NCI-H748 treated with DMSO at 0.1 percent for 48 hours (cell line): ENCODE results near the gene C1QTNF9B.

ENCODE experiments used
- DNase-seq: peaks from one replicate; lab custom pipeline; 2025; lab: John Stamatoyannopoulos, UW

Gene C1QTNF9B

DNA sequence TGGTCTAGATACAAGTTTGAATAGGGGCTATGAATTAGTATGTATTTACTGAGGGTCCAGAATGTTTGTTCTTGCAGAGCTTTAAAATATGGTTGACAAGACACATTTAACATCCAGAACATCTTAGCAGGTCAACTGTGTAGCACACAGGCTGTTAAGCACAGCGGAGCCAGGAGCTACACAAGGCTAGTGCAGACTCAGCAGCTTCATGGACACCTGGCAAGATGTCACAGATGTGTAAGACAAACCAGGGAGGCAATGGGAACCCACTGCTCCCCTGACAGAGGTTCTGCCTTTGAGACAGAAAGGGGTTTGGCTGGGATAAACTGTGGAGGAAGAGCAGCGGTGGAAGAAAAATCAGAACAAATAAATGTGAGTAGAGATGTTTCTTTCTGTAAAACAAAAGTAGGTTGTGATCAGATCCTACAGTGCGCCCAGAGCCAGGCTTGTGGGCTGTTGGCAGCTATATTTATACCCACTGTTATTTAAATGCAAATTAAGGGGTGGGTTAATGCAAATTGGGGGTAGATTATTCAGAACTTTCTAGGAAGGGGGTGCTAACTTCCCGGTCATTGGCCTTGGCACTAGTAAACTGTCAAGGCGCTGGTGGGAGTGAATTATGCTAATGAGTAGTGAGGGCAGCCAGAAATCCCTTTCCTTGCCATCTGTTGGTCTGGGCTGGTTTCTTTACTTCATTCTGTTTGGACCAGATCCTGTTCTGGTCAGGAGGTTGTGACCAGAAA lies 41.1 kb downstream of the C1QTNF9B start:
- DNase-seq: no peak

DNA sequence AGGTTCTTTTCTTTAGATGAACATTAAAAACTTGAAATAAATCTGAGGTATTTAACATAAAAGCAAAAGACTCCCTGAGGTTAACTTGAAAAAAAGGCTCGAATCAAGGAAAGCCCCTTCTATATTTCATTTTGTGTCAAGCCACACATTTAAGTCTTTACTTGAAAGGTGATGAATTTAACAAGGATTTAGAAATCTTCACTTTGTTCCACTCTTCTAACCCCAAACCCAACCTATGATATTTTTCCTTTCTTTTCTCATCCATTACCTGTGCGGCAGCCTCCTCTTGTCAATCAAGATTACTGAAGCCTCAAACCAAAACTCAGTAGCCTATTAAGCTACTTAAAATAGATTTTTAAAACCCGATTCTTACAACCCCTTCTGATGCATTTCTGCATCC lies 41.9 kb downstream of the C1QTNF9B start:
- no peak for DNase-seq

DNA sequence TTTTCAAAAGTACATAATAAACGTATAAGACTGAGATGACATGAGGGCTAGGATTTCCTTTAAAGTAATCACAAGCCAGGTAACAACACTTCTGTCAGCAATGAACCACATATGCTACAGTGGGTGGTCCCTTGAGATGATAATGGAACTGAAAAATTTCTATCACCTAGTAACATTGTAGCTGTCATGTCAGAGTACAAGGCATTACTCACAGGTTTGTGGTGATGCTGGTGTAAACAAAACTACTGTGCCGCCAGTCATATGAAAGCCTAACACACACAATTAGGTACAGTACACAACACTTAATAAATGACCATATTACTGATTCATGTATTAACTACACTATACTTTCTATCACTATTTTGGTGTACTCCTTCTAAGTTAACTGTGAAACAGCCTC lies 45.0 kb downstream of the C1QTNF9B start:
- no peak for DNase-seq

DNA sequence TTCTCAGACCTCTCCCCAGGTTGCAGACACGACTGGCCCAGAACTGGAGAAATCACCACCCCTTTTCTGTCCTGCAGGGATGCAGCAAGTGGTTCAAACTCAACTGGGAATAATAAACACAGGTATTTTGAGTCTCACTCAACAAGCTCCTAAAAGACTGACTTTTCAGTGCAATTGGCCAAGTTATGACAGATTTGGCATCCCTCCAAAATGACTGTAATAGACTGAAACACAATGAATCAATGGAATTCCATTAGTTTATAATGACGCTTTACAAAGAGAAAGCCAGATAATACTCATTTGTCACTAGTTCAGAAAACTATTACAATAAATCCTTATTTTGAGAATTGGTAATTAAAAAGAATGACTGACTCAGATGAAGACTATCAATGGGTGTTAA lies 46.2 kb downstream of the C1QTNF9B start:
- DNase-seq: no peak

DNA sequence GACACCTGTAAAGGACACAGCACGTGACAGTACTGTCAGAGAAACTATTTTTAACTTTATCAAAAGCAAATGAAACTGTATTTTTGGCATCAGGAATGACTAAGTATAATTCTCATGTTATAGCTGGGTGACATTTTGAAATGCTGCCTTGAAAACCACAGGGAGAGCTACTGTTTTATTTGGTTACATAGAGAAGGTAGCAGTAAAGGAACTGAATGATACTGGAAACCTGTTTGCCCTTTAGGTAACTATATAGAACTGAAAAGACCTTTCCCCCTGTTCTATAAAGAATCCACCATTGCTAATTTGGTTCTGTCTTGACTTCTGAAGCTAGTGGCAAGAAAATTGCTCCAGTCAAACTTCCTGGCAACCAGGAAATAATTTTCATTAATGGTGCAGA lies 47.2 kb downstream of the C1QTNF9B start:
- DNase-seq: no peak

DNA sequence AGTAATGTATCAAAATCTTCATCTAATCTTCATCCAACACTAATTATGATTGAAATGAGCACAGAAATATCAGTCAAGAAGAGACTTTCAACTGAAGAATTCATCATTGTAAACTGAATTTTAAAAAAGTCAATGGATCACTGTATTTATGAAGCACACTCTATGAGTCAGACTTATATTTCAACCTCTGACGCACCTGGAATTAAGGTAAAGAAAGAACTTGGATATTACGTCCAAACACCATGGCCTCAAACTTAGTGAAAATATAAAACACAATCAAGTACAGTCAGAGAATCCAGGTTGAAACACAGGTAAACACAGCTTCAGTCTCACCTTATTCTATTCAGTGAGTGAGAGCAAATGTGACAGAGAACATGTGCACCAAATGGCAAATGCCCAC lies 47.6 kb downstream of the C1QTNF9B start:
- DNase-seq: no peak

DNA sequence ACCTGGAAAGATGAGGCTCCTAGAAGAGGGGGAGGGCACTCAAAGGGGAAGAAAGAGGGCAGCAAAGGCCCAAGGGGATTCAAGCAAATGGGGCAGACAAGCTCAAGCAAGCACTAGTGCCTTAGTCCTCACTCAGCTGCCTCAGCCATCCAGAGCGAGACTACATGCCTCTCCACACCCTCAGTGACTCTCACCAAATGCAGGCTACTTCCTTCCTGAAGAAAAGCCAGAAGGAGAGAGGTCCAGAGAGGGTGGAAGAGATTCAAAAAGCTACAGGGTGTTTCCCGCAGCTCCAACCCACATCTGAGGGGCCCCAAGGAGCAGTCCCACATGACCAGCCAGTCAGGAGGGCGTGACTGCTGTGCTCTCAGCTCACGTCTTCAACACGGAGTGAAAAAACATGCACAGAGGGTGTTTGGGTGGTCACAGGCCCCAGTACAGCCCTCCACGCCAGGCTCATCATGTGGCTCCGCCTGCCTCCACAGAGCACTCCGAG lies 48.6 kb downstream of the C1QTNF9B start:
- DNase-seq: no peak

DNA sequence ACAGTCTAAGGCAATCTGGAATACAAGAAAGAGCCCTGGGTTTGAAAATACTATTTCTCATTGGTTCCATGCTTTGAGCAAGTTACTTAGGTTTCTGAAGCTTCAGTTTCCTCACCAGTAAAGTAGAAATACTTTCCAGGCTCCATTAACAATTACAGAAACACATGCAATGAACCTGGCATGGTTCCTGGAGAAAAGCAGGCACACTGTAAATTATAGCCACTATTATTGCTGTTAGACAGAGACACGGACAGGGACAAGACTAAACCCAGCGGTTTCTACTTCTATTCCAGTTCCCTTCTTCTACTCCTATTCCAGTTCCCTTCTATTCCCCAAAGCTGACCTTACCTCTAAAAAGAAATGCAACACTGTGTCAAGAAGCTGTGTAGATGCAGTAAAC lies 49.3 kb downstream of the C1QTNF9B start:
- no peak for DNase-seq

DNA sequence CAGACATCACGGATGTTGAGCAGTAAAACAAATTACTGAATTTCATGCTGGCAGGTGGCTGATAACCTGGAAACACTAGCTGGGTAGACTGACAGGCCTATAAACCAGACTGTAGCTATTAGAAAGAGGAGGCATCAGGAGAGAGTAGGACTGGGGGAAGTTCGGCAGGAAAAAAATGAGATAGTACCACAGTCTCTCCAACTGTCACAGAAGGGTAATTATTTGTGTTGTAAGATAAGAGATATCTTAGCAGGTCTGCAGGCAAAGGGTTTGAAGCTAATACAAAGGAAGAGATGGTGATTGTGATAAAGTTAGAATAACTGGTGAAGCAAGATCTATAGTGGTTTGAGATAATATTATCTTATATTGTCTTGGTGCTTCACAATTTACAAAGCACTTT lies 49.8 kb downstream of the C1QTNF9B start:
- DNase-seq: no peak

DNA sequence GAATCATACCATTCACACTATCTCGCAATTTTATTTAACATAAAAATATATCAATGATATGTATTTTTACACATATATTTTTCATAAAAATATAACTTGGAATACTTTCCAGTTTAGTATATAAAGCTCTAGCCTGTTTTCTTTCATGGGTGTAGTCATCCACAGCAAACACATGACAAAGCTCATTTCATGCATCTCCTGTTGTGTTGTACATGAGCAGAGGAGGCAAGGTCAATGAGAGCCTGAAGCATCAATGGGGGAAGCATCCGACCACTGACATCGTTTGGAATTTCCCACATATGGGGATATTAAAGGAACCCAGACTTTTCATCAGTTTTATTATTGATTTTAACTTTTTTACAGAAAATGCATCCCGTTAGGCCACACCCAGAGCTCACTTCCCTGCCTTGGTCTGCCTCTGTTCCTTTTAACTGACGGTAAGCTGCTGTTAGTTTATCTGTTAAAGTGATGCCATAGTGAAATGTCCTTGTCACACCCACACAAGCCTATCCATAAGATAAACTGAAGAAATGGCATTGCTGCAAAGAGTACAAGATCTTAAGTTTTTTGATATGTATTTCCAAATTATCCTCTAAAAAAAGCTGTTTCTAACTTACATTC lies 52.1 kb downstream of the C1QTNF9B start:
- no peak for DNase-seq

DNA sequence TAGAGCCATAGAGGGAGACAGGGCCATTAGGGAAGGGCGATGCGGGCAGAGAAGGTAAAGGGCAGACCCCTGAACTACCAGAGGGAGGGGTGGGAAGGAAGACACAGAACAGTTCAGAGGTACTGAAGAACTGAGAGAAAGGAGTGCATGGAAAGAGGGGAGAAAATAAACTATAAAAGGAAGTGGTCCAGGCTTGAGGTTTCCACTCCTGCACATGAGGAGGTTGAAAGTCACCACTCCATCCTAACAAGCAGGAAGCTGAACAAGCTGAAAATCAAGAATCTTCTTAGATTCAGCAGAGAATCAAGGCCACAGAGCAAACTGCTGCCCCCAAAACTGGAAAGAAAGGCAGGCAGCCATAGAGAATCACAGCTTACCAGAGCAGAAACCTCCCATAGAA lies 53.2 kb downstream of the C1QTNF9B start:
- no peak for DNase-seq

DNA sequence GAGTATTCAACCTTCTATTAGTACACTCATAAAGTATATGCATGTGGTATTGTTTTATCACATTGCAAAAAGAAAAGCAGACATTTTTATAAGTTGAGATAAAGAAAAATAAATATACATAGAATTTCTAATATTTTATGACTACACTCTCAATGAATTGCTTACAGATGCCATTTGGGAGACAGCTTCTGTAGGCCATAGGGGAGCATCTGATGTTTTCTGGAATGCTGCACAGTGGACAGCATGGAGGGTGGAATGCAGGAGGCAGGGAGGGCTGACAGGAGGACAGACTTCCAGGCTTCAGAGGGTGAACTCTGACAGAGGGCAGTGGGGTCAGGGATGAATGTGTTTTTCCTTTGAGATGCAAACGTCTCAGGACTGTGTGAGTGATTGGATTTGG lies 53.9 kb downstream of the C1QTNF9B start:
- DNase-seq: no peak

DNA sequence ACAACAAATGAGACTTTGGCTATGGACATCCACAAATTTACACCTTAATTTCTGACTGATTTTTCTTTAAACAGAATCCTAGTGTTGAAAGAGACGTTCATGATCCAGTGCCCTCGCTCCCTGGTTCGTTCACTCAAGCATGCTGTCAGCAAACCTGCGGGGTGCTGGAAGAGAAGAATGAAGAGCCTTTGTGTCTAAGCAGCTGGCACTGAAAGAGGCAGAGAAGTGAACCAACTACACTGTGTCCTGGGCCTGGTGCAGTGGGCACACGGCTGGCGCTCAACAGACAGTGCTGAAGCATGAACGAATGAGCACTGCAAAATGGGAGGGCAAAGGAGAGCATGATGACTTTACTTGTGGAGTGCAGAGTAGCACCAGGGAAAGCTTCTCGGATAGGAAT lies 54.9 kb downstream of the C1QTNF9B start:
- DNase-seq: no peak
